H9 (cell line): ENCODE data around the gene PARD3. TPM values are rescaled to one million over a fixed set of nuclear protein-coding genes. Genes with fewer than 3 reads are reported as not detected.

Source experiments
- DNase-seq: peaks from one replicate; pipeline ENCODE4 v3.0.0-alpha.2; 2017
- H2AFZ ChIP-seq: one replicate; pipeline ENCODE4 v1.6.1; 2013; ENCODE audit warnings: mild to moderate bottlenecking, low read length, control low read depth, moderate library complexity
- H2AK5ac ChIP-seq: 2 replicates; pipeline ENCODE4 v1.6.1; 2013; ENCODE audit warnings: low read length, control low read depth, mixed read lengths; ENCODE audit not compliant: insufficient read length
- H2BK120ac ChIP-seq: one replicate; pipeline ENCODE4 v1.6.1; 2013; ENCODE audit warnings: low read depth, mild to moderate bottlenecking, low read length, control low read depth, inconsistent platforms; ENCODE audit not compliant: poor library complexity, severe bottlenecking
- H2BK12ac ChIP-seq: 2 replicates; pipeline ENCODE4 v1.6.1; 2013; ENCODE audit warnings: low read length, control low read depth, mixed read lengths, low read depth; ENCODE audit not compliant: insufficient read length
- H2BK15ac ChIP-seq: 2 replicates; pipeline ENCODE4 v1.6.1; 2013; ENCODE audit warnings: low read depth, low read length, control low read depth
- H2BK20ac ChIP-seq: one replicate; pipeline ENCODE4 v1.6.1; 2013; ENCODE audit warnings: low read depth, mild to moderate bottlenecking, low read length, control low read depth, inconsistent platforms; ENCODE audit not compliant: poor library complexity, severe bottlenecking
- H2BK5ac ChIP-seq: 2 replicates; pipeline ENCODE4 v1.6.1; 2013; ENCODE audit warnings: low read length, control low read depth, mixed read lengths; ENCODE audit not compliant: insufficient read length
- H3K14ac ChIP-seq: 2 replicates; pipeline ENCODE4 v1.6.1; 2013; ENCODE audit warnings: low read length, control low read depth; ENCODE audit not compliant: insufficient read depth
- H3K18ac ChIP-seq: 2 replicates; pipeline ENCODE4 v1.6.1; 2013; ENCODE audit warnings: low read depth, mild to moderate bottlenecking, mixed read lengths, low read length, control low read depth; ENCODE audit not compliant: insufficient read length
- H3K23ac ChIP-seq: 2 replicates; pipeline ENCODE4 v1.6.1; 2013; ENCODE audit warnings: low read length, control low read depth, mixed read lengths, low read depth; ENCODE audit not compliant: insufficient read length
- H3K23me2 ChIP-seq: 2 replicates; pipeline ENCODE4 v1.6.1; 2013; ENCODE audit warnings: low read depth, mild to moderate bottlenecking, mixed read lengths, low read length, control low read depth; ENCODE audit not compliant: insufficient read length, poor library complexity, severe bottlenecking
- H3K27ac ChIP-seq: 2 replicates; pipeline ENCODE4 v1.5.1; 2013; ENCODE audit warnings: low read length, control low read depth, mixed read lengths, low read depth; ENCODE audit not compliant: insufficient read length
- H3K27me3 ChIP-seq: 2 replicates; pipeline ENCODE4 v1.6.1; 2013; ENCODE audit warnings: low read length, control low read depth, inconsistent platforms; ENCODE audit not compliant: insufficient read depth
- H3K4ac ChIP-seq: 2 replicates; pipeline ENCODE4 v1.6.1; 2013; ENCODE audit warnings: low read depth, mild to moderate bottlenecking, control low read depth, inconsistent platforms, low read length, moderate library complexity
- H3K4me1 ChIP-seq: 2 replicates; pipeline ENCODE4 v1.6.1; 2013; ENCODE audit warnings: low read length, control low read depth, inconsistent platforms; ENCODE audit not compliant: insufficient read depth
- H3K4me2 ChIP-seq: 2 replicates; pipeline ENCODE4 v1.6.1; 2013; ENCODE audit warnings: low read length, control low read depth, mixed read lengths; ENCODE audit not compliant: insufficient read length, insufficient read depth
- H3K56ac ChIP-seq: 2 replicates; pipeline ENCODE4 v1.6.1; 2013; ENCODE audit warnings: low read depth, mild to moderate bottlenecking, mixed read lengths, low read length, control low read depth; ENCODE audit not compliant: insufficient read length
- H3K79me1 ChIP-seq: 2 replicates; pipeline ENCODE4 v1.6.1; 2013; ENCODE audit warnings: low read depth, mild to moderate bottlenecking, moderate library complexity, low read length, control low read depth, inconsistent platforms; ENCODE audit not compliant: insufficient read depth, poor library complexity, severe bottlenecking
- H3K79me2 ChIP-seq: 2 replicates; pipeline ENCODE4 v1.6.1; 2013; ENCODE audit warnings: low read length, control low read depth, inconsistent platforms; ENCODE audit not compliant: insufficient read depth
- H3K9ac ChIP-seq: 2 replicates; pipeline ENCODE4 v1.6.1; 2013; ENCODE audit warnings: low read length, control low read depth, mixed read lengths; ENCODE audit not compliant: insufficient read length; ENCODE audit errors: extremely low read depth
- H3K9me3 ChIP-seq: one replicate; pipeline ENCODE4 v1.6.1; 2013; ENCODE audit warnings: low read depth, low read length, inconsistent platforms; ENCODE audit not compliant: control insufficient read depth
- H3T11ph ChIP-seq: one replicate; pipeline ENCODE4 v1.6.1; 2013; ENCODE audit warnings: mild to moderate bottlenecking, low read length, control low read depth, inconsistent platforms
- H4K20me1 ChIP-seq: one replicate; pipeline ENCODE4 v1.6.1; 2013; ENCODE audit not compliant: control insufficient read depth, insufficient read length, insufficient read depth
- H4K5ac ChIP-seq: 2 replicates; pipeline ENCODE4 v1.6.1; 2013; ENCODE audit warnings: low read depth, mild to moderate bottlenecking, mixed read lengths, low read length, control low read depth; ENCODE audit not compliant: insufficient read length
- H4K8ac ChIP-seq: replicated peaks from 2 replicates; pipeline ENCODE4 v1.6.1; 2013; ENCODE audit warnings: low read length, control low read depth, mixed read lengths, low read depth; ENCODE audit not compliant: insufficient read length
- H4K91ac ChIP-seq: 2 replicates; pipeline ENCODE4 v1.6.1; 2013; ENCODE audit warnings: low read depth, mild to moderate bottlenecking, moderate library complexity, mixed read lengths, low read length, control low read depth; ENCODE audit not compliant: insufficient read length
- H3K27ac Mint-ChIP-seq, 3 experiments: 2 replicates in 2 of 3; 3 replicates in 1 of 3; pipeline ENCODE4 v1.8.0; 2020 to 2021; ENCODE audit warnings: mixed read lengths in 3 of 3, mild to moderate bottlenecking in 1 of 3, moderate library complexity in 1 of 3
- H3K27me3 Mint-ChIP-seq: 2 replicates; pipeline ENCODE4 v1.8.0; 2021; ENCODE audit warnings: low read depth, mild to moderate bottlenecking, moderate library complexity, mixed read lengths
- H3K36me3 Mint-ChIP-seq, 3 experiments: 2 replicates in 2 of 3; 3 replicates in 1 of 3; pipeline ENCODE4 v1.8.0; 2020 to 2021; ENCODE audit warnings: low read depth in 3 of 3, mixed read lengths in 3 of 3; ENCODE audit not compliant: insufficient read depth in 1 of 3
- H3K4me1 Mint-ChIP-seq, 2 experiments: 2 replicates each; pipeline ENCODE4 v1.8.0; 2020; ENCODE audit warnings: mixed read lengths in 2 of 2
- H3K4me3 Mint-ChIP-seq, 2 experiments: 2 replicates in 1 of 2; 3 replicates in 1 of 2; pipeline ENCODE4 v1.8.0; 2020 to 2021; ENCODE audit warnings: mild to moderate bottlenecking in 2 of 2, mixed read lengths in 2 of 2, moderate library complexity in 1 of 2
- H3K9me3 Mint-ChIP-seq, 2 experiments: 2 replicates in 1 of 2; 3 replicates in 1 of 2; pipeline ENCODE4 v1.8.0; 2020; ENCODE audit warnings: mild to moderate bottlenecking in 2 of 2, mixed read lengths in 2 of 2, moderate library complexity in 1 of 2
- CTCF ChIP-seq: fragments of 200-600 bp; sonication (generic); conservative IDR thresholded peaks from 3 replicates; pipeline ENCODE4 v1.8.0; 2021; ENCODE audit warnings: antibody characterized with exemption, mild to moderate bottlenecking
- WGBS: extraction: QIAGEN DNeasy Blood & Tissue Kit; methylation state at CpG from one replicate; pipeline ENCODE4 v1.1.7; 2013; ENCODE audit warnings: missing lambda C conversion rate, low lambda C conversion rate, mixed read lengths; ENCODE audit not compliant: insufficient read length; ENCODE audit errors: extremely low coverage; 5-methylcytosine and 5-hydroxymethylcytosine counted together
- total RNA-seq: library from RNA; stranded (reverse); gene quantifications from 2 replicates; pipeline ENCODE4 v1.2.1, GENCODE V29; 2021

Gene PARD3
- total RNA-seq, 1 experiment from 2014 or later = 44.7 TPM

- H3K27me3 Mint-ChIP-seq = no peaks in the 10 kb centered on the region
- no peak overlapping the region for H4K91ac ChIP-seq
- peaks cover 7 to 12% of the 10 kb centered on the region in 2 experiments for H3K4me1 Mint-ChIP-seq
- H3T11ph ChIP-seq = no peak overlapping the region
- H2BK5ac ChIP-seq = no peak overlapping the region
- no peaks in the 10 kb centered on the region; a peak in 1 of 5 replicates for H3K9me3 Mint-ChIP-seq
- H2BK12ac ChIP-seq = no peak overlapping the region
- no CpG with 5 or more reads among the region's 6 CpGs for WGBS
- H4K8ac ChIP-seq = no peak overlapping the region
- peaks cover 3% of the 10 kb centered on the region; the same call in 1 of the 2 replicates for H3K4me1 ChIP-seq
- no peaks in the 10 kb centered on the region for H3K23me2 ChIP-seq
- H3K56ac ChIP-seq = no peak overlapping the region
- H3K4me3 Mint-ChIP-seq = no peak overlapping the region
- H2BK120ac ChIP-seq = no peak overlapping the region
- H3K27ac ChIP-seq = no peak overlapping the region
- no peak overlapping the region for H2AK5ac ChIP-seq
- no peak overlapping the region for H3K18ac ChIP-seq
- no peak overlapping the region for H3K4me2 ChIP-seq
- no peaks in the 10 kb centered on the region for H4K20me1 ChIP-seq
- no peak overlapping the region for H2AFZ ChIP-seq
- DNase-seq = no peak
- no peak overlapping the region for H3K27ac Mint-ChIP-seq
- no peaks in the 10 kb centered on the region for H3K79me1 ChIP-seq
- TF ChIP-seq CTCF = no peak
- H2BK20ac ChIP-seq = no peak overlapping the region
- no peak overlapping the region for H3K14ac ChIP-seq
- no peaks in the 10 kb centered on the region for H3K27me3 ChIP-seq
- no peaks in the 10 kb centered on the region for H3K79me2 ChIP-seq
- no peak overlapping the region for H3K4ac ChIP-seq
- no peaks in the 10 kb centered on the region for H3K9me3 ChIP-seq
- no peak overlapping the region for H3K9ac ChIP-seq
- H3K36me3 Mint-ChIP-seq = no peaks in the 10 kb centered on the region; a peak in 3 of 7 replicates
- H2BK15ac ChIP-seq = no peak overlapping the region
- H3K23ac ChIP-seq = no peak overlapping the region
- no peak overlapping the region for H4K5ac ChIP-seq
Measured at GRCh38 chr10:34156781-34157425, 658.2 kb downstream of the PARD3 start.
